GM12878 (cell line): ENCODE results near the gene PANX2. TPM values are rescaled to one million over a fixed set of nuclear protein-coding genes. Genes with fewer than 3 reads are reported as not detected.

Experiments used
- ATAC-seq: fragments of 200-7000 bp; cut with Tn5 transposase; 3 replicates; pipeline ENCODE4 v1.9.1; 2020; ENCODE audit warnings: mild to moderate bottlenecking, moderate library complexity
- BruUV-seq: library from RNA; stranded (reverse); fragments of 400-500 nt; replicated peaks from 2 replicates; lab custom pipeline; 2021; lab: Mats Ljungman, UMichigan
- CTCF ChIA-PET: fragments of 300-600 bp; sonication (Branson Sonifier 250); formaldehyde crosslinking; extraction: SDS; loops from one replicate; lab custom pipeline; 2021; ENCODE audit warnings: inconsistent platforms; lab: Yijun Ruan, JAX
- POLR2A ChIA-PET: fragments of 350-600 bp; formaldehyde crosslinking; extraction: SDS; loops from one replicate; lab custom pipeline; 2021; ENCODE audit warnings: inconsistent platforms; lab: Charles Lee
- RAD21 ChIA-PET: fragments of 300-600 bp; sonication (Branson Sonifier 250); formaldehyde crosslinking; loops from one replicate; lab custom pipeline; 2023; ENCODE audit warnings: antibody characterized with exemption; ENCODE audit not compliant: unreplicated experiment; lab: Charles Lee
- SMC1A ChIA-PET: fragments of 300-600 bp; sonication (Branson Sonifier 250); formaldehyde crosslinking; loops from one replicate; lab custom pipeline; 2023; ENCODE audit not compliant: unreplicated experiment, uncharacterized antibody; lab: Charles Lee
- DNase-seq: peaks from one replicate; pipeline ENCODE4 v3.0.0-alpha.2; 2011; ENCODE audit warnings: low read depth, low spot score
- FAIRE-seq: peaks from 3 replicates; lab custom pipeline; 2011; peaks lifted over from hg19 to GRCh38; lab: Jason Lieb, UNC
- H2AFZ ChIP-seq: 2 replicates; pipeline ENCODE4 v1.6.0; 2011; ENCODE audit warnings: low read depth, low read length, control low read depth; ENCODE audit not compliant: control insufficient read depth
- H3K27ac ChIP-seq: 2 replicates; pipeline ENCODE4 v1.5.1; 2011; ENCODE audit warnings: control low read depth; ENCODE audit not compliant: control insufficient read depth, insufficient read depth
- H3K27me3 ChIP-seq, 2 experiments: replicated peaks in 1 of 2; 2 replicates each; pipeline versions ENCODE4 v1.6.0 to v1.6.1; 2011; ENCODE audit warnings: low read length in 1 of 2; ENCODE audit not compliant: control insufficient read depth in 2 of 2, insufficient read depth in 2 of 2
- H3K36me3 ChIP-seq, 2 experiments: 2 replicates each; pipeline ENCODE4 v1.5.1; 2011; ENCODE audit warnings: low read length in 1 of 2; ENCODE audit not compliant: control insufficient read depth in 2 of 2, insufficient read depth in 2 of 2
- H3K4me1 ChIP-seq: 2 replicates; pipeline ENCODE4 v1.6.1; 2011; ENCODE audit warnings: mild to moderate bottlenecking, low read length, moderate library complexity, mixed read lengths; ENCODE audit not compliant: control insufficient read depth, insufficient read depth
- H3K4me2 ChIP-seq: 2 replicates; pipeline ENCODE4 v1.6.0; 2011; ENCODE audit warnings: control low read depth; ENCODE audit not compliant: control insufficient read depth, insufficient read depth
- H3K4me3 ChIP-seq: fragments of 200-600 bp; sonication (generic); 2 replicates; pipeline ENCODE4 v1.5.1; 2016
- H3K79me2 ChIP-seq: 2 replicates; pipeline ENCODE4 v1.6.0; 2011; ENCODE audit warnings: low read length; ENCODE audit not compliant: control insufficient read depth, insufficient read depth
- H3K9ac ChIP-seq: 2 replicates; pipeline ENCODE4 v1.8.0; 2011; ENCODE audit warnings: low read length, control low read depth, mixed read lengths; ENCODE audit not compliant: control insufficient read depth, insufficient read depth
- H3K9me3 ChIP-seq: replicated peaks from 3 replicates; pipeline ENCODE4 v1.5.1; 2011; ENCODE audit warnings: mild to moderate bottlenecking, low read length; ENCODE audit not compliant: control insufficient read depth, insufficient read depth
- H4K20me1 ChIP-seq: 2 replicates; pipeline ENCODE4 v1.6.0; 2011; ENCODE audit not compliant: control insufficient read depth, insufficient read depth
- BHLHE40 ChIP-seq, 2 experiments: fragments of 450-650 bp in 1 of 2; IDR thresholded peaks; 2 replicates each; pipeline ENCODE4 v1.6.1; 2011 to 2017; ENCODE audit warnings: low read depth in 2 of 2, borderline replicate concordance in 1 of 2, improper control_type of control experiment in 1 of 2, low read length in 1 of 2, mild to moderate bottlenecking in 1 of 2
- BMI1 ChIP-seq: fragments of 450-650 bp; IDR thresholded peaks from 2 replicates; pipeline ENCODE4 v1.6.1; 2016; ENCODE audit warnings: mild to moderate bottlenecking, moderate library complexity, borderline replicate concordance
- CHD2 ChIP-seq: IDR thresholded peaks from 2 replicates; pipeline ENCODE4 v1.6.1; 2011; ENCODE audit warnings: low read depth, low read length, improper control_type of control experiment, borderline replicate concordance
- EGR1 ChIP-seq, 2 experiments: IDR thresholded peaks; 1 replicate in 1 of 2; 2 replicates in 1 of 2; pipeline ENCODE4 v1.6.1; 2011 to 2012; ENCODE audit warnings: low read depth in 2 of 2, low read length in 2 of 2, borderline replicate concordance in 1 of 2, mild to moderate bottlenecking in 1 of 2, moderate library complexity in 1 of 2
- ELK1 ChIP-seq: IDR thresholded peaks from 2 replicates; pipeline ENCODE4 v1.6.1; 2012; ENCODE audit warnings: low read depth, low read length, improper control_type of control experiment
- GABPA ChIP-seq: IDR thresholded peaks from 2 replicates; pipeline ENCODE4 v1.6.1; 2014; ENCODE audit warnings: antibody characterized with exemption, low read depth, mild to moderate bottlenecking, inconsistent platforms
- KAT2A ChIP-seq: conservative IDR thresholded peaks from 2 replicates; pipeline ENCODE4 v1.6.1; 2011; ENCODE audit warnings: low read depth, low read length; ENCODE audit not compliant: control insufficient read depth
- MYB ChIP-seq: fragments of 150-350 bp; IDR thresholded peaks from 2 replicates; pipeline ENCODE4 v1.6.1; 2014; ENCODE audit warnings: mild to moderate bottlenecking, low read depth, low read length, borderline replicate concordance
- PAX5 ChIP-seq: IDR thresholded peaks from 2 replicates; pipeline ENCODE4 v1.6.1; 2011; ENCODE audit warnings: low read depth, low read length, borderline replicate concordance
- PBX3 ChIP-seq: IDR thresholded peaks from 2 replicates; pipeline ENCODE4 v1.6.1; 2011; ENCODE audit warnings: mild to moderate bottlenecking, low read depth, low read length, moderate library complexity; ENCODE audit not compliant: insufficient replicate concordance
- RAD21 ChIP-seq: IDR thresholded peaks from 2 replicates; pipeline ENCODE4 v1.6.1; 2011; ENCODE audit warnings: mild to moderate bottlenecking, low read depth, low read length, moderate library complexity; ENCODE audit not compliant: insufficient read depth
- SMAD1 ChIP-seq: fragments of 450-650 bp; IDR thresholded peaks from 2 replicates; pipeline ENCODE4 v1.6.1; 2018; ENCODE audit warnings: mild to moderate bottlenecking, low read depth; ENCODE audit not compliant: partially characterized antibody
- SUZ12 ChIP-seq: fragments of 200-600 bp; sonication (generic); IDR thresholded peaks from one replicate; pipeline ENCODE4 v1.6.1; 2018; ENCODE audit warnings: antibody characterized with exemption, mild to moderate bottlenecking; ENCODE audit not compliant: unreplicated experiment
- TBL1XR1 ChIP-seq: IDR thresholded peaks from 2 replicates; pipeline ENCODE4 v1.6.1; 2012; ENCODE audit warnings: low read depth, low read length, improper control_type of control experiment
- USF2 ChIP-seq: IDR thresholded peaks from 2 replicates; pipeline ENCODE4 v1.6.1; 2011; ENCODE audit warnings: low read depth, low read length, improper control_type of control experiment, borderline replicate concordance
- ZZZ3 ChIP-seq: IDR thresholded peaks from 2 replicates; pipeline ENCODE4 v1.6.1; 2011; ENCODE audit warnings: low read depth; ENCODE audit not compliant: control insufficient read depth, insufficient read length
- WGBS: methylation state at CpG from one replicate; pipeline ENCODE4 v1.1.6; 2016; ENCODE audit warnings: low lambda C conversion rate; ENCODE audit not compliant: insufficient replicate concordance, insufficient coverage; ENCODE audit errors: missing lambda C conversion rate; 5-methylcytosine and 5-hydroxymethylcytosine counted together
- in situ Hi-C: fragments of 300-500 bp; cut with MboI; formaldehyde crosslinking; loops from 9 replicates; pipeline ENCODE4 v1.14.3; 2018; ENCODE audit warnings: mixed read lengths
- intact Hi-C: fragments of 100-400 bp; cut with micrococcal nuclease; formaldehyde crosslinking; loops from one replicate; pipeline ENCODE4 v1.14.2; 2022; ENCODE audit not compliant: unreplicated experiment
- polyA plus RNA-seq, 11 experiments: library from polyadenylated mRNA; depleted of rRNA in 4 of 11; unstranded in 6 of 11; stranded (reverse) in 5 of 11; fragments of >200 nt; fragmentation: Nextera tagmentation in 4 of 11; fragmentation: Illumina TruSeq in 1 of 11; extraction: Ambion mirVana in 4 of 11; extraction: Trizol in 1 of 11; gene quantifications; 1 replicate in 1 of 11; 2 replicates in 10 of 11; pipeline versions ENCODE4 v1.2.1 to v1.2.3, GENCODE V29; 2011 to 2016; ENCODE audit warnings: inconsistent platforms in 2 of 11, missing spikeins in 2 of 11, low read depth in 1 of 11
- total RNA-seq, 4 experiments: library from RNA; depleted of rRNA in 3 of 4; stranded (reverse); fragments of >200 nt in 3 of 4; fragmentation: Illumina TruSeq in 1 of 4; extraction: Trizol in 1 of 4; gene quantifications; 2 replicates each; pipeline versions ENCODE4 v1.2.1 to v1.2.3, GENCODE V29; 2013 to 2021

PANX2 gene
- total and polyA plus RNA-seq, 10 of the 15 experiments (the other 5 are each of a cell fraction or from before 2014, with no cell fraction given): 0.04 to 0.44 (median 0.17) TPM; not detected in 5

GRCh38 chr22:50202130-50202666 lies 31.7 kb downstream of the PANX2 start:
- H3K4me1 ChIP-seq: peaks cover 10% of the 10 kb centered on the region
- whole genome bisulfite sequencing: 60% methylated on average over 13 of the region's 13 CpGs
- RAD21 ChIA-PET: interaction anchor here (0.9 kb wide), 1 partner anchor 12 kb away, joined by 3 read pairs; no protein-coding TSS in a partner anchor
- H3K36me3 ChIP-seq: peaks cover 6 to 14% of the 10 kb centered on the region in 2 experiments
- H2AFZ ChIP-seq: no peak overlapping the region
- in situ Hi-C loops: no loop called here
- H3K4me3 ChIP-seq: peak overlapping the region; percentile 72
- POLR2A ChIA-PET: interaction anchor here (1.2 kb wide), 1 partner anchor 11 kb away, joined by 5 read pairs; no protein-coding TSS in a partner anchor
- FAIRE-seq: no peak
- no peaks in the 10 kb centered on the region for H3K9me3 ChIP-seq
- peaks cover 15% of the 10 kb centered on the region for H3K79me2 ChIP-seq
- no peaks in the 10 kb centered on the region for H3K27me3 ChIP-seq
- peak overlapping the region; percentile 69; the same call in 1 of the 2 replicates for H3K9ac ChIP-seq
- SMC1A ChIA-PET: interaction anchor here (2.0 kb wide), 1 partner anchor 15 kb away, joined by 4 read pairs; no protein-coding TSS in a partner anchor
- no peak for DNase-seq
- H3K4me2 ChIP-seq: peak overlapping the region; percentile 98
- TF ChIP-seq TBL1XR1: no peak
- no peak for TF ChIP-seq PAX5
- TF ChIP-seq KAT2A: no peak
- no peak for TF ChIP-seq BMI1
- no peak for TF ChIP-seq BHLHE40 (IDR thresholded peaks at IDR 0.05; ENCODE audit: borderline replicate concordance in 1 of 2, low read depth in 2 of 2, low read length in 1 of 2)
- TF ChIP-seq MYB: no peak
- TF ChIP-seq USF2: no peak
- no peak for TF ChIP-seq ELK1
- no peak for TF ChIP-seq EGR1 (IDR thresholded peaks at IDR 0.05; ENCODE audit: borderline replicate concordance in 1 of 2, low read depth in 2 of 2, low read length in 2 of 2)
- no peak for TF ChIP-seq ZZZ3
- TF ChIP-seq GABPA: no peak
- TF ChIP-seq PBX3: no peak
- TF ChIP-seq CHD2: no peak
- no peak for TF ChIP-seq RAD21
- TF ChIP-seq SMAD1: no peak
- no peak for TF ChIP-seq SUZ12
- no TSS peak for BruUV-seq
- no peaks in the 10 kb centered on the region for H4K20me1 ChIP-seq
- intact Hi-C loops: no loop called here
- ATAC-seq: no peak
- CTCF ChIA-PET: interaction anchor here (1.5 kb wide), 1 partner anchor 11 kb away, joined by 5 read pairs; no protein-coding TSS in a partner anchor
- 0 out of 2 replicates have a peak overlapping the region, but pooled peaks have one; percentile 4 for H3K27ac ChIP-seq
